Measurements from ENCODE around the gene RPS6KC1. TPM values are rescaled to one million over a fixed set of nuclear protein-coding genes. Genes with fewer than 3 reads are reported as not detected.

The RPS6KC1 gene
- total RNA-seq, 6 donors from 2014 or later = 8.3 to 31.4 (median 15.1) TPM

DNA sequence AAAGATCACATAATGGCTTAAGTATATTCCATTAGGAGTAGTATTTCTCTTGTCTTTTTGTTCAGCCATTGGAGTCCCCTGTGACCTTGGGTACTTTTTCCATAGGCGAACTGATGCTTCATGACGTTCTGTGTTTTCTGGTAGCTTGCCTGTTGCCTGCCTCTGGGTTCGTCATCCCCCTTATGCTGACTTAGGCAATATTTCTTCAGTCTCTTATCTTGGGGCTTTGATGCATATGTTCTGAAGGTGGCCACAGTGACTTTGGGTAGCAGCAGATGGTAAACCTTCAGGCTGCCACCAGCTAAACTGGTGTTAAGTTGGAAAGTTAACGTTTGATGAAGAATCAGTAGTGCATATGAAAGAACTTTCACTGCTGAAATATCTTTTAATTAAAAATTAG lies 170.2 kb downstream of the RPS6KC1 start:
- H3K36me3 ChIP-seq = no peaks in the 10 kb centered on the region
- no peak for TF ChIP-seq POLR2A (IDR thresholded peaks at IDR 0.05)
- no peak for TF ChIP-seq EP300 (IDR thresholded peaks at IDR 0.05)
- TF ChIP-seq POLR2AphosphoS5 (IDR thresholded peaks at IDR 0.05) = no peak
- TF ChIP-seq, protein P1, sequence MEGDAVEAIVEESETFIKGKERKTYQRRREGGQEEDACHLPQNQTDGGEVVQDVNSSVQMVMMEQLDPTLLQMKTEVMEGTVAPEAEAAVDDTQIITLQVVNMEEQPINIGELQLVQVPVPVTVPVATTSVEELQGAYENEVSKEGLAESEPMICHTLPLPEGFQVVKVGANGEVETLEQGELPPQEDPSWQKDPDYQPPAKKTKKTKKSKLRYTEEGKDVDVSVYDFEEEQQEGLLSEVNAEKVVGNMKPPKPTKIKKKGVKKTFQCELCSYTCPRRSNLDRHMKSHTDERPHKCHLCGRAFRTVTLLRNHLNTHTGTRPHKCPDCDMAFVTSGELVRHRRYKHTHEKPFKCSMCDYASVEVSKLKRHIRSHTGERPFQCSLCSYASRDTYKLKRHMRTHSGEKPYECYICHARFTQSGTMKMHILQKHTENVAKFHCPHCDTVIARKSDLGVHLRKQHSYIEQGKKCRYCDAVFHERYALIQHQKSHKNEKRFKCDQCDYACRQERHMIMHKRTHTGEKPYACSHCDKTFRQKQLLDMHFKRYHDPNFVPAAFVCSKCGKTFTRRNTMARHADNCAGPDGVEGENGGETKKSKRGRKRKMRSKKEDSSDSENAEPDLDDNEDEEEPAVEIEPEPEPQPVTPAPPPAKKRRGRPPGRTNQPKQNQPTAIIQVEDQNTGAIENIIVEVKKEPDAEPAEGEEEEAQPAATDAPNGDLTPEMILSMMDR (IDR thresholded peaks at IDR 0.05) = no peak
- no peaks in the 10 kb centered on the region for H3K9me3 ChIP-seq
- no peaks in the 10 kb centered on the region for H3K4me1 ChIP-seq
- DNase-seq (no peak), ATAC-seq (ENCODE audit: low FRiP score in 2 of 2) (no peak)
- no peak overlapping the region for H3K4me3 ChIP-seq
- no peak overlapping the region for H3K27ac ChIP-seq
- no peaks in the 10 kb centered on the region for H3K27me3 ChIP-seq
- 89 to 95% methylated on average over 4 of the region's 4 CpGs for WGBS, 2 donors

DNA sequence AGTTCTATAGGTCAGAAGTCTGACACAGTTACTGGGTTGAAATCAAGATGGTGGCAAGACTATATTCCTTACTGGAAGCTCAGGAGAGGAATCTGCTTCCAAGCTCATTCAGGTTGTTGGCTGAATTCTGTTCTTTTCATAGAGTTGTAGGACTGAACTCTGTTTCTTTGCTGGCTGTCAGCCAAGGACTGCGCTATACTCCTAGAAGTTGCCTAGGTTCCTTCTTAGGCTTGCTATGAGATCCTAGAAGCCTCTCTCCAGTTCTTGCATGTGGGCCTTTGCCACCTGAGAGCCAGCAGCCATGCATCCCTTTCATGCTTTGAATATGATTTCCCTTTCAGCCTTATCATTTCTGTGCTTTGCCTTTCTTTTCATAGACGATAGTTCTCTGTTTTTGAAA lies 176.4 kb downstream of the RPS6KC1 start:
- TF ChIP-seq, protein P1 (IDR thresholded peaks at IDR 0.05) = no peak
- TF ChIP-seq POLR2AphosphoS5 (IDR thresholded peaks at IDR 0.05) (no peak), EP300 (IDR thresholded peaks at IDR 0.05) (no peak), POLR2A (IDR thresholded peaks at IDR 0.05) (no peak)
- 94 to 99% methylated on average over 2 of the region's 2 CpGs for WGBS, 2 donors
- ATAC-seq (ENCODE audit: low FRiP score in 2 of 2) (no peak), DNase-seq (no peak)
- H3K4me1 ChIP-seq = no peaks in the 10 kb centered on the region
- no peaks in the 10 kb centered on the region for H3K27me3 ChIP-seq
- H3K9me3 ChIP-seq = no peaks in the 10 kb centered on the region
- peaks cover 0 to 5% (median 2%) of the 10 kb centered on the region in 4 donors for H3K36me3 ChIP-seq
- H3K4me3 ChIP-seq = no peak overlapping the region
- H3K27ac ChIP-seq = no peak overlapping the region

DNA sequence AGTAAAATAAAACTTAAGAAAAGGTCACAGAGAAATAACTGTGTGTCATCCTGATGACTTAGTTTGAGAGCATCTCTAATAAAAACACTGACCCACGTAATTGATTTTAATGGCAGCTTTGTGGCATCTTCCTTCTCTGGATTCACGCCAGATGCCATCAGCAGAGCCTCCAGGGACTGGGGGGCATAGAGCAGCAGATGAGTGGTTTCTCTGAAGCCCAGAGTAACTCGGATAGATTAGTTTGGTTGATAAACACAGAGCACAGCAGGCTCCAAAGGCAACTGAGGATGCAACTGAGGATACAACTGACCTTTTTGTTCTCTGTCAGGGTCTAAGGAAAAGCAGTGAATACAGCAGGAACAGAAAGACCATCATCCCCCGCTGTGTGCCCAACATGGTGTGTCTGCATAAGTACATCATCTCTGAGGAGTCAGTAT lies 180.8 kb downstream of the RPS6KC1 start:
- no peak for ATAC-seq (ENCODE audit: low FRiP score in 2 of 2)
- WGBS, 2 donors = 83 to 89% methylated on average over 4 of the region's 4 CpGs
- TF ChIP-seq POLR2AphosphoS5 (IDR thresholded peaks at IDR 0.05) (no peak), EP300 (IDR thresholded peaks at IDR 0.05) (no peak), POLR2A (IDR thresholded peaks at IDR 0.05) (no peak)
- TF ChIP-seq, protein P1 (IDR thresholded peaks at IDR 0.05) = no peak

DNA sequence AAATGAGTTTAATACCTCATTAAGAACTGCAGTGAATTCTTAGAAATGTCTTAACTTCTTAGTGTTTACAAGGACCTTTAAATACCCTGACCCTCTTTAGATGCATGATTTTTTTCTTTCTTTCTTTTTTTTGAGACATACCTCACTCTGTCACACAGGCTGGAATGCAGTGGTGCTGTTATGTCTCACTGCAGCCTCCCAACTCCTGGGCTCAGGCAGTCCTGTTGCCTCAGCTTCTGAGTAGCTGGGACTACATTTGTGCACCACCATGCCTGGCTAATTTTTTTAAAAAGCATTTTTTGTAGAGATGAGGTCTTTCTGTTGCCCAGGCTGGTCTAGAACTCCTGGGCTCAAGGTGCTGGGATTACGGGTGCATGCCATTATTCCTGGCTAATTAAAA lies 191.8 kb downstream of the RPS6KC1 start:
- H3K4me1 ChIP-seq = no peaks in the 10 kb centered on the region
- H3K36me3 ChIP-seq = peaks cover 0 to 17% (median 3%) of the 10 kb centered on the region in 4 donors
- ATAC-seq (ENCODE audit: low FRiP score in 2 of 2) (no peak), DNase-seq (no peak)
- H3K27me3 ChIP-seq = no peaks in the 10 kb centered on the region
- WGBS, 2 donors = 94 to 100% methylated on average over 1 of the region's 1 CpG
- TF ChIP-seq, protein P1 (IDR thresholded peaks at IDR 0.05) = no peak
- TF ChIP-seq POLR2A (IDR thresholded peaks at IDR 0.05) (no peak), POLR2AphosphoS5 (IDR thresholded peaks at IDR 0.05) (no peak), EP300 (IDR thresholded peaks at IDR 0.05) (no peak)
- H3K27ac ChIP-seq = no peak overlapping the region
- H3K9me3 ChIP-seq = no peaks in the 10 kb centered on the region
- H3K4me3 ChIP-seq = no peak overlapping the region

More for the DNA sequence above, 180.8 kb downstream of the RPS6KC1 start:
- DNase-seq = no peak
- peaks cover 0 to 20% (median 3%) of the 10 kb centered on the region in 4 donors for H3K36me3 ChIP-seq
- H3K27me3 ChIP-seq = no peaks in the 10 kb centered on the region
- no peaks in the 10 kb centered on the region for H3K4me1 ChIP-seq
- H3K27ac ChIP-seq = no peak overlapping the region
- no peaks in the 10 kb centered on the region for H3K9me3 ChIP-seq
- no peak overlapping the region for H3K4me3 ChIP-seq

DNA sequence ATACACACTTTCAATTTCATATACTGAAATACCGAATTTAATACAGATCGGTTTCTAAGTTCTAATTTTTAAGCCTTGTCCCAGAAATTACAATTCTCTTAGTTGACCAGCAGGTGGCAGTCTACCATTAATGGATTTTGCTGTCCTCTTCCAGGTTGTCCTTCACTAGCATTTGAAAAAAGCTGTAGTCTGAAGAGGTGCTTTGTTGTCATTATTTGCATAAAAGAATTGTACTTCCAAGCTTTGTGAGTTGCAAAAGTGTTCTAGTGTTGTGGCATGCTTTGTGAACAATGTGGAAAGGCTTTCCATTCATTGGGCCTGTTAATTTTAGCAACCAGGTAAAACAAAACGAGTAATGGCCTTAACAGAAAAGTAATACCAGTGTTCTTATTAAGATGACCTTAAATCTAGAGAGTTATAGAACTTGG lies 193.6 kb downstream of the RPS6KC1 start:
- ATAC-seq (ENCODE audit: low FRiP score in 2 of 2) (peak in 1 of 2 donors; percentile 58), DNase-seq (no peak)
- no peaks in the 10 kb centered on the region for H3K4me1 ChIP-seq
- H3K27me3 ChIP-seq = no peaks in the 10 kb centered on the region
- TF ChIP-seq, protein P1 (IDR thresholded peaks at IDR 0.05) = peak; percentile 38 to 74 (median 66)
- TF ChIP-seq POLR2A (IDR thresholded peaks at IDR 0.05) = no peak
- 57 to 61% methylated on average over 3 of the region's 3 CpGs for WGBS, 2 donors
- no peak overlapping the region for H3K4me3 ChIP-seq
- H3K27ac ChIP-seq = no peak overlapping the region
- peaks cover 0 to 17% (median 3%) of the 10 kb centered on the region in 4 donors for H3K36me3 ChIP-seq
- H3K9me3 ChIP-seq = no peaks in the 10 kb centered on the region

All from upper lobe of left lung (tissue), 6 donors.